WTC11 (cell line): Measurements from ENCODE around the gene ZEB1. TPM values are rescaled to one million over a fixed set of nuclear protein-coding genes. Genes with fewer than 3 reads are reported as not detected.
"Not testable (repeated sequence)": the region's sequence is repeated elsewhere in the genome, so short reads cannot be mapped to it uniquely, and the experiment has no call there.

ENCODE experiments used
- ATAC-seq: fragments of 200-7000 bp; cut with Tn5 transposase; 2 replicates; pipeline ENCODE4 v1.10.0; 2021; ENCODE audit warnings: mild to moderate bottlenecking, moderate library complexity
- CTCF ChIA-PET: fragments of 300-600 bp; sonication (Branson Sonifier 250); formaldehyde crosslinking; loops from one replicate; lab custom pipeline; 2021; ENCODE audit warnings: antibody characterized with exemption; lab: Charles Lee
- POLR2A ChIA-PET: fragments of 350-600 bp; sonication (Branson Sonifier 250); formaldehyde crosslinking; loops from one replicate; lab custom pipeline; 2021; ENCODE audit warnings: antibody characterized with exemption; lab: Charles Lee
- DNase-seq: peaks from one replicate; pipeline ENCODE4 v3.0.0; 2021; ENCODE audit warnings: low spot score
- H3K27ac Mint-ChIP-seq: 2 replicates; pipeline ENCODE4 v1.8.0; 2021; ENCODE audit warnings: mixed read lengths
- H3K27me3 Mint-ChIP-seq: 2 replicates; pipeline ENCODE4 v1.8.0; 2021; ENCODE audit warnings: low read depth, mild to moderate bottlenecking, moderate library complexity, mixed read lengths
- H3K36me3 Mint-ChIP-seq: 2 replicates; pipeline ENCODE4 v1.8.0; 2021; ENCODE audit warnings: mixed read lengths
- H3K4me1 Mint-ChIP-seq: 2 replicates; pipeline ENCODE4 v1.8.0; 2022; ENCODE audit warnings: mixed read lengths
- H3K4me3 Mint-ChIP-seq: 2 replicates; pipeline ENCODE4 v1.8.0; 2021; ENCODE audit warnings: mild to moderate bottlenecking, moderate library complexity, mixed read lengths
- H3K9me3 Mint-ChIP-seq: 2 replicates; pipeline ENCODE4 v1.8.0; 2021; ENCODE audit warnings: mixed read lengths
- AR ChIP-seq: fragments of 250-450 bp; sonication (Bioruptor Pico); IDR thresholded peaks from 2 replicates; pipeline ENCODE4 v1.9.0; 2021; ENCODE audit warnings: mild to moderate bottlenecking
- ATF1 ChIP-seq: sonication (generic); formaldehyde crosslinking; IDR thresholded peaks from 2 replicates; pipeline ENCODE4 v1.8.1; 2023; ENCODE audit warnings: mild to moderate bottlenecking, moderate library complexity, missing genetic modification reagents
- ATF3 ChIP-seq: sonication (generic); formaldehyde crosslinking; conservative IDR thresholded peaks from 2 replicates; pipeline ENCODE4 v1.8.1; 2022; ENCODE audit warnings: mild to moderate bottlenecking, missing genetic modification reagents
- CDX4 ChIP-seq: fragments of 250-450 bp; sonication (Bioruptor Pico); IDR thresholded peaks from 2 replicates; pipeline ENCODE4 v1.9.0; 2021; ENCODE audit warnings: moderate library complexity, mild to moderate bottlenecking, inconsistent platforms, borderline replicate concordance
- CREB1 ChIP-seq: sonication (generic); formaldehyde crosslinking; IDR thresholded peaks from 2 replicates; pipeline ENCODE4 v1.8.0; 2023; ENCODE audit warnings: mild to moderate bottlenecking, missing genetic modification reagents
- CREM ChIP-seq: sonication (generic); formaldehyde crosslinking; IDR thresholded peaks from 2 replicates; pipeline ENCODE4 v1.8.1; 2022; ENCODE audit warnings: mild to moderate bottlenecking, missing genetic modification reagents, moderate library complexity
- FOXK1 ChIP-seq: sonication (generic); formaldehyde crosslinking; IDR thresholded peaks from 2 replicates; pipeline ENCODE4 v1.8.0; 2022; ENCODE audit warnings: mild to moderate bottlenecking, moderate library complexity, missing genetic modification reagents
- FOXP1 ChIP-seq: sonication (generic); formaldehyde crosslinking; IDR thresholded peaks from 2 replicates; pipeline ENCODE4 v1.8.0; 2022; ENCODE audit warnings: missing genetic modification reagents, mild to moderate bottlenecking, moderate library complexity, borderline replicate concordance
- JUN ChIP-seq: sonication (generic); formaldehyde crosslinking; IDR thresholded peaks from 2 replicates; pipeline ENCODE4 v1.8.0; 2023; ENCODE audit warnings: mild to moderate bottlenecking, missing genetic modification reagents
- PRDM15 ChIP-seq: sonication (generic); formaldehyde crosslinking; IDR thresholded peaks from 2 replicates; pipeline ENCODE4 v1.8.0; 2022; ENCODE audit warnings: missing genetic modification reagents
- RORB ChIP-seq: fragments of 250-450 bp; sonication (Bioruptor Pico); IDR thresholded peaks from 2 replicates; pipeline ENCODE4 v1.9.0; 2021; ENCODE audit warnings: mild to moderate bottlenecking
- SMAD4 ChIP-seq: sonication (generic); formaldehyde crosslinking; IDR thresholded peaks from 2 replicates; pipeline ENCODE4 v1.8.0; 2022; ENCODE audit warnings: mild to moderate bottlenecking, missing genetic modification reagents
- SP1 ChIP-seq: sonication (generic); formaldehyde crosslinking; conservative IDR thresholded peaks from 2 replicates; pipeline ENCODE4 v1.8.1; 2022; ENCODE audit warnings: missing genetic modification reagents
- TCF7 ChIP-seq: sonication (generic); formaldehyde crosslinking; IDR thresholded peaks from 2 replicates; pipeline ENCODE4 v1.8.0; 2022; ENCODE audit warnings: mild to moderate bottlenecking, low read depth, missing genetic modification reagents, moderate library complexity
- USF1 ChIP-seq: sonication (generic); formaldehyde crosslinking; IDR thresholded peaks from 2 replicates; pipeline ENCODE4 v1.8.0; 2022; ENCODE audit warnings: mild to moderate bottlenecking, missing genetic modification reagents
- ZBTB43 ChIP-seq: sonication (generic); formaldehyde crosslinking; IDR thresholded peaks from 2 replicates; pipeline ENCODE4 v1.8.1; 2023; ENCODE audit warnings: mild to moderate bottlenecking, missing genetic modification reagents
- ZNF317 ChIP-seq: sonication (generic); formaldehyde crosslinking; IDR thresholded peaks from 2 replicates; pipeline ENCODE4 v1.8.1; 2023; ENCODE audit warnings: low read depth, mild to moderate bottlenecking, moderate library complexity, missing genetic modification reagents, borderline replicate concordance
- ZNF416 ChIP-seq: fragments of 250-450 bp; sonication (Bioruptor Pico); IDR thresholded peaks from 2 replicates; pipeline ENCODE4 v1.9.0; 2021; ENCODE audit warnings: mild to moderate bottlenecking, inconsistent platforms
- ZNF671 ChIP-seq: fragments of 250-450 bp; sonication (Bioruptor Pico); IDR thresholded peaks from 2 replicates; pipeline ENCODE4 v1.8.0; 2021; ENCODE audit warnings: mild to moderate bottlenecking
- total RNA-seq: library from RNA; stranded (reverse); gene quantifications from 3 replicates; pipeline ENCODE4 v1.2.3, GENCODE V29; 2021

The ZEB1 gene
- total RNA-seq, 1 experiment from 2014 or later: 0.39 TPM

GRCh38 chr10:31404640-31405039 lies 85.6 kb downstream of the ZEB1 start:
- H3K4me1 Mint-ChIP-seq: peaks cover 4% of the 10 kb centered on the region; the same call in 1 of the 2 replicates
- CTCF ChIA-PET: no interaction called here
- ATAC-seq (no peak), DNase-seq (no peak)
- peaks cover 4% of the 10 kb centered on the region for H3K36me3 Mint-ChIP-seq
- no peak for TF ChIP-seq PRDM15 (CRISPR knock-in tag)
- no peak for TF ChIP-seq JUN (CRISPR knock-in tag)
- no peak for TF ChIP-seq CREB1 (CRISPR knock-in tag)
- TF ChIP-seq ZNF416 (CRISPR knock-in tag): no peak
- no peak for TF ChIP-seq ZNF671 (CRISPR knock-in tag)
- TF ChIP-seq SP1: no peak
- no peak for TF ChIP-seq ZNF317 (CRISPR knock-in tag)
- TF ChIP-seq ZBTB43: no peak
- TF ChIP-seq AR (CRISPR knock-in tag): no peak
- no peak for TF ChIP-seq FOXP1 (CRISPR knock-in tag)
- TF ChIP-seq FOXK1 (CRISPR knock-in tag): no peak
- no peak for TF ChIP-seq ATF1 (CRISPR knock-in tag)
- TF ChIP-seq CREM (CRISPR knock-in tag): no peak
- no peak for TF ChIP-seq ATF3 (CRISPR knock-in tag)
- no peak for TF ChIP-seq RORB (CRISPR knock-in tag)
- no peak for TF ChIP-seq SMAD4 (CRISPR knock-in tag)
- no peak for TF ChIP-seq TCF7 (CRISPR knock-in tag)
- TF ChIP-seq CDX4: no peak
- TF ChIP-seq USF1: no peak
- no peaks in the 10 kb centered on the region for H3K27me3 Mint-ChIP-seq
- H3K9me3 Mint-ChIP-seq: peaks cover 15% of the 10 kb centered on the region
- H3K27ac Mint-ChIP-seq: no peak overlapping the region
- POLR2A ChIA-PET: no interaction called here
- no peak overlapping the region for H3K4me3 Mint-ChIP-seq

GRCh38 chr10:31405829-31406228 lies 86.8 kb downstream of the ZEB1 start:
- H3K4me1 Mint-ChIP-seq, POLR2A ChIA-PET: not testable (repeated sequence)

GRCh38 chr10:31412397-31412796 lies 93.4 kb downstream of the ZEB1 start:
- CTCF ChIA-PET, ATAC-seq, DNase-seq, H3K4me3 Mint-ChIP-seq, H3K36me3 Mint-ChIP-seq, H3K4me1 Mint-ChIP-seq, POLR2A ChIA-PET, H3K27ac Mint-ChIP-seq, H3K27me3 Mint-ChIP-seq: not testable (repeated sequence)
- peaks cover 17% of the 10 kb centered on the region for H3K9me3 Mint-ChIP-seq

More at GRCh38 chr10:31405829-31406228, 86.8 kb downstream of the ZEB1 start:
- peaks cover 21% of the 10 kb centered on the region for H3K9me3 Mint-ChIP-seq
- DNase-seq, H3K36me3 Mint-ChIP-seq, CTCF ChIA-PET, H3K27ac Mint-ChIP-seq, H3K27me3 Mint-ChIP-seq, ATAC-seq, H3K4me3 Mint-ChIP-seq: not testable (repeated sequence)
